Cardiac fibroblast (primary cell): Measurements from ENCODE around the gene NCK2.

Experiments
- DNase-seq, 2 donors: peaks; one replicate each; pipeline versions ENCODE4 v3.0.0 to v3.0.0-alpha.2; 2010; ENCODE audit warnings: low read depth in 2 of 2
- H3K4me3 ChIP-seq, 2 donors: replicated peaks in 1 of 2; 1 replicate in 1 of 2; 2 replicates in 1 of 2; pipeline ENCODE4 v1.5.1; 2011; ENCODE audit warnings: low read depth in 2 of 2, low read length in 2 of 2, mild to moderate bottlenecking in 2 of 2, moderate library complexity in 1 of 2
- CTCF ChIP-seq: IDR thresholded peaks from one replicate; pipeline ENCODE4 v1.5.1; 2011; ENCODE audit warnings: low read depth, mild to moderate bottlenecking, low read length, inconsistent platforms

The NCK2 gene

GRCh38 chr2:105904938-105905337 lies 160.2 kb downstream of the NCK2 start:
- no peak overlapping the region for H3K4me3 ChIP-seq
- no peak for DNase-seq
- TF ChIP-seq CTCF = no peak

GRCh38 chr2:105906481-105906880 lies 161.8 kb downstream of the NCK2 start:
- no peak for TF ChIP-seq CTCF
- no peak overlapping the region for H3K4me3 ChIP-seq
- DNase-seq = no peak

GRCh38 chr2:105907184-105907583 lies 162.5 kb downstream of the NCK2 start:
- DNase-seq = peak in 1 of 2 donors; percentile 64
- no peak for TF ChIP-seq CTCF
- H3K4me3 ChIP-seq = no peak overlapping the region

- H3K4me3 ChIP-seq = no peak overlapping the region
- no peak for DNase-seq
- TF ChIP-seq CTCF = no peak
Observed at GRCh38 chr2:105909215-105909614, 164.5 kb downstream of the NCK2 start.

GRCh38 chr2:105910497-105911238 lies 166.0 kb downstream of the NCK2 start:
- TF ChIP-seq CTCF = no peak

GRCh38 chr2:105911425-105911824 lies 166.7 kb downstream of the NCK2 start:
- no peak for DNase-seq
- TF ChIP-seq CTCF = no peak
- no peak overlapping the region for H3K4me3 ChIP-seq

More at GRCh38 chr2:105910497-105911238, 166.0 kb downstream of the NCK2 start:
- DNase-seq = no peak
- H3K4me3 ChIP-seq = no peak overlapping the region

- TF ChIP-seq CTCF = no peak
- no peak overlapping the region for H3K4me3 ChIP-seq
- DNase-seq = peak in 1 of 2 donors; percentile 22
Observed at GRCh38 chr2:105912081-105912480, 167.4 kb downstream of the NCK2 start.
